OCI-LY7 (cell line): ENCODE results near the gene CEP170. TPM values are rescaled to one million over a fixed set of nuclear protein-coding genes. Genes with fewer than 3 reads are reported as not detected.
"Not testable (repeated sequence)": the region's sequence is repeated elsewhere in the genome, so short reads cannot be mapped to it uniquely, and the experiment has no call there.

Experiments
- BruUV-seq: library from RNA; stranded (reverse); fragments of 400-500 nt; replicated peaks from 2 replicates; lab custom pipeline; 2021; lab: Mats Ljungman, UMichigan
- CTCF ChIA-PET: fragments of 300-600 bp; sonication (Branson Sonifier 250); formaldehyde crosslinking; loops from one replicate; lab custom pipeline; 2022; ENCODE audit warnings: antibody characterized with exemption; ENCODE audit not compliant: unreplicated experiment; lab: Charles Lee
- POLR2A ChIA-PET: fragments of 300-600 bp; sonication (Branson Sonifier 250); formaldehyde crosslinking; loops from one replicate; lab custom pipeline; 2022; ENCODE audit warnings: antibody characterized with exemption; lab: Charles Lee
- DNase-seq: peaks from one replicate; pipeline ENCODE4 v3.0.0-alpha.2; 2015; ENCODE audit warnings: low spot score
- H2AFZ ChIP-seq: fragments of 200-600 bp; sonication (generic), shearing (Covaris generic); 2 replicates; pipeline ENCODE4 v1.6.1; 2014; ENCODE audit warnings: mild to moderate bottlenecking, antibody characterized with exemption, low read length, moderate library complexity
- H3K27ac ChIP-seq: fragments of 200-600 bp; sonication (generic); 2 replicates; pipeline ENCODE4 v1.5.1; 2014; ENCODE audit warnings: mixed run types, low read depth, mild to moderate bottlenecking, moderate library complexity, low read length, inconsistent platforms; ENCODE audit not compliant: poor library complexity, severe bottlenecking
- H3K36me3 ChIP-seq: fragments of 200-600 bp; sonication (generic); 2 replicates; pipeline ENCODE4 v1.6.1; 2014; ENCODE audit warnings: mild to moderate bottlenecking, antibody characterized with exemption, low read length, moderate library complexity, mixed read lengths; ENCODE audit not compliant: insufficient read depth
- H3K4me1 ChIP-seq: fragments of 200-600 bp; sonication (generic); 2 replicates; pipeline ENCODE4 v1.5.1; 2014; ENCODE audit warnings: mild to moderate bottlenecking, low read length; ENCODE audit not compliant: insufficient read depth, poor library complexity, severe bottlenecking
- H3K4me2 ChIP-seq: fragments of 200-600 bp; sonication (generic); 2 replicates; pipeline ENCODE4 v1.6.1; 2014; ENCODE audit warnings: mild to moderate bottlenecking, low read length
- H3K4me3 ChIP-seq: fragments of 200-600 bp; sonication (generic); 2 replicates; pipeline ENCODE4 v1.5.1; 2014; ENCODE audit warnings: mild to moderate bottlenecking, low read depth, low read length; ENCODE audit not compliant: poor library complexity, severe bottlenecking
- H3K79me2 ChIP-seq: fragments of 200-600 bp; sonication (generic); 2 replicates; pipeline ENCODE4 v1.6.1; 2016; ENCODE audit warnings: low read depth, mild to moderate bottlenecking, low read length, moderate library complexity, mixed read lengths; ENCODE audit not compliant: insufficient read depth
- H3K9me2 ChIP-seq: fragments of 200-600 bp; sonication (generic); 2 replicates; pipeline ENCODE4 v1.6.1; 2016; ENCODE audit warnings: mild to moderate bottlenecking, low read length, mixed read lengths; ENCODE audit not compliant: insufficient read depth
- H3K9me3 ChIP-seq: fragments of 200-600 bp; sonication (generic); 2 replicates; pipeline ENCODE4 v1.6.1; 2014; ENCODE audit warnings: mild to moderate bottlenecking, mixed run types, low read length, mixed read lengths
- H4K20me1 ChIP-seq: fragments of 200-600 bp; sonication (generic); 2 replicates; pipeline ENCODE4 v1.6.1; 2014; ENCODE audit warnings: mild to moderate bottlenecking, antibody characterized with exemption, low read length, moderate library complexity, mixed read lengths; ENCODE audit not compliant: insufficient read depth
- intact Hi-C: fragments of 100-400 bp; cut with micrococcal nuclease; formaldehyde crosslinking; loops from one replicate; pipeline ENCODE4 v1.10.0; 2022; ENCODE audit not compliant: unreplicated experiment
- total RNA-seq, 2 experiments: library from RNA; depleted of rRNA in 1 of 2; stranded (reverse); fragments of >200 nt in 1 of 2; shearing (Covaris generic) in 1 of 2; gene quantifications; 2 replicates each; pipeline ENCODE4 v1.2.3, GENCODE V29; 2014 to 2022

CEP170 gene
- total RNA-seq, 2 experiments from 2014 or later: 57.6 to 85.4 TPM

- DNase-seq, H3K27ac ChIP-seq, CTCF ChIA-PET, H4K20me1 ChIP-seq, H3K36me3 ChIP-seq, H3K9me2 ChIP-seq, H3K4me1 ChIP-seq, H3K4me2 ChIP-seq, H2AFZ ChIP-seq, BruUV-seq, intact Hi-C loops, H3K4me3 ChIP-seq, H3K9me3 ChIP-seq, H3K79me2 ChIP-seq, POLR2A ChIA-PET: not testable (repeated sequence)
These were observed 53.8 kb downstream of the CEP170 start for GRCh38 chr1:243201316-243201715.

- H3K79me2 ChIP-seq, BruUV-seq, POLR2A ChIA-PET: not testable (repeated sequence)
These were observed 57.6 kb downstream of the CEP170 start for GRCh38 chr1:243197524-243197923.

GRCh38 chr1:243193330-243193729 lies 61.8 kb downstream of the CEP170 start:
- H3K79me2 ChIP-seq, H4K20me1 ChIP-seq, BruUV-seq, H3K4me2 ChIP-seq, H3K4me3 ChIP-seq, H3K4me1 ChIP-seq, H3K36me3 ChIP-seq, H3K9me3 ChIP-seq, DNase-seq, H3K27ac ChIP-seq, H2AFZ ChIP-seq, H3K9me2 ChIP-seq, intact Hi-C loops, CTCF ChIA-PET: not testable (repeated sequence)
- POLR2A ChIA-PET: interaction anchor here (0.6 kb wide), 1 partner anchor 258 kb away, joined by 3 read pairs; no protein-coding TSS in a partner anchor

More at GRCh38 chr1:243197524-243197923, 57.6 kb downstream of the CEP170 start:
- H3K36me3 ChIP-seq, H3K9me3 ChIP-seq, H3K4me3 ChIP-seq, intact Hi-C loops, H3K27ac ChIP-seq, H2AFZ ChIP-seq, CTCF ChIA-PET, H3K9me2 ChIP-seq, H4K20me1 ChIP-seq, H3K4me1 ChIP-seq, H3K4me2 ChIP-seq, DNase-seq: not testable (repeated sequence)

GRCh38 chr1:243186201-243186995 lies 68.7 kb downstream of the CEP170 start:
- DNase-seq, H3K4me3 ChIP-seq, POLR2A ChIA-PET, H3K4me1 ChIP-seq, H3K9me3 ChIP-seq, H2AFZ ChIP-seq, H3K27ac ChIP-seq, H4K20me1 ChIP-seq, H3K9me2 ChIP-seq, H3K4me2 ChIP-seq, BruUV-seq, intact Hi-C loops, H3K79me2 ChIP-seq, CTCF ChIA-PET: not testable (repeated sequence)
- H3K36me3 ChIP-seq: peaks cover 23% of the 10 kb centered on the region

- peaks cover 18% of the 10 kb centered on the region for H3K36me3 ChIP-seq
- H2AFZ ChIP-seq, H3K79me2 ChIP-seq, H3K4me3 ChIP-seq, H3K4me2 ChIP-seq, H4K20me1 ChIP-seq, BruUV-seq, POLR2A ChIA-PET, H3K4me1 ChIP-seq, intact Hi-C loops, H3K27ac ChIP-seq, H3K9me3 ChIP-seq, H3K9me2 ChIP-seq, DNase-seq, CTCF ChIA-PET: not testable (repeated sequence)
These were observed 70.3 kb downstream of the CEP170 start for GRCh38 chr1:243184787-243185186.

- intact Hi-C loops, H2AFZ ChIP-seq, DNase-seq, H4K20me1 ChIP-seq, BruUV-seq, H3K9me2 ChIP-seq, CTCF ChIA-PET, H3K9me3 ChIP-seq, H3K4me1 ChIP-seq, H3K27ac ChIP-seq, H3K4me2 ChIP-seq, H3K79me2 ChIP-seq, H3K4me3 ChIP-seq: not testable (repeated sequence)
- POLR2A ChIA-PET: interaction anchor here (0.6 kb wide), 1 partner anchor 284 kb away, joined by 3 read pairs; no protein-coding TSS in a partner anchor
- peaks cover 18% of the 10 kb centered on the region for H3K36me3 ChIP-seq
These were observed 71.4 kb downstream of the CEP170 start for GRCh38 chr1:243183661-243184060.
